ENCODE results near the gene SHOC2. TPM values are rescaled to one million over a fixed set of nuclear protein-coding genes. Genes with fewer than 3 reads are reported as not detected.

Gene SHOC2
- total and polyA plus RNA-seq, 2 experiments from 2014 or later, result 23.3 to 33.3 TPM

GRCh38 chr10:110880012-110880411 lies 39.4 kb upstream of the SHOC2 start:
- no peaks in the 10 kb centered on the region for H3K36me3 ChIP-seq (ENCODE audit: insufficient read depth)
- Mint-ChIP-seq H3K4me1 (no peaks in the 10 kb centered on the region), H3K27ac (no peak overlapping the region), H3K4me3 (no peak overlapping the region), H3K36me3 (ENCODE audit: low read depth) (peaks cover 5% of the 10 kb centered on the region; the same call in 1 of the 3 replicates), H3K9me3 (no peaks in the 10 kb centered on the region), H3K27me3 (ENCODE audit: insufficient read depth, low read depth, poor library complexity) (no peaks in the 10 kb centered on the region)
- no peak overlapping the region for H3K4me2 ChIP-seq
- no peaks in the 10 kb centered on the region for H3K9me2 ChIP-seq (ENCODE audit: insufficient read depth)
- no peak overlapping the region for H3K27ac ChIP-seq (ENCODE audit: low read depth)
- no peak for ATAC-seq
- H3K4me1 ChIP-seq (ENCODE audit: insufficient read depth), result no peaks in the 10 kb centered on the region
- no peaks in the 10 kb centered on the region for H4K20me1 ChIP-seq (replicated peaks; ENCODE audit: insufficient read depth)
- H3F3A ChIP-seq (replicated peaks; ENCODE audit: low read depth), result no peaks in the 10 kb centered on the region
- no peak for DNase-seq (ENCODE audit: low spot score)
- H3K4me3 ChIP-seq, result no peak overlapping the region
- no peaks in the 10 kb centered on the region for H3K79me2 ChIP-seq (replicated peaks; ENCODE audit: insufficient read depth)
- H2AFZ ChIP-seq, result no peak overlapping the region
- no peaks in the 10 kb centered on the region for H3K27me3 ChIP-seq (ENCODE audit: insufficient read depth)
- TF ChIP-seq ETS1 (IDR thresholded peaks at IDR 0.05) (no peak), POLR2AphosphoS5 (IDR thresholded peaks at IDR 0.05; ENCODE audit: low read depth) (no peak), JUNB (IDR thresholded peaks at IDR 0.05; ENCODE audit: unreplicated experiment) (no peak), EZH2phosphoT487 (IDR thresholded peaks at IDR 0.05; ENCODE audit: unreplicated experiment) (no peak), ZNF114 (CRISPR knock-in tag; IDR thresholded peaks at IDR 0.05) (no peak), CTCF (conservative IDR thresholded peaks at IDR 0.05; ENCODE audit: low read depth in 2 of 2) (no peak), CREB1 (CRISPR knock-in tag; IDR thresholded peaks at IDR 0.05; ENCODE audit: low read depth) (no peak)
- TF ChIP-seq, protein P1, sequence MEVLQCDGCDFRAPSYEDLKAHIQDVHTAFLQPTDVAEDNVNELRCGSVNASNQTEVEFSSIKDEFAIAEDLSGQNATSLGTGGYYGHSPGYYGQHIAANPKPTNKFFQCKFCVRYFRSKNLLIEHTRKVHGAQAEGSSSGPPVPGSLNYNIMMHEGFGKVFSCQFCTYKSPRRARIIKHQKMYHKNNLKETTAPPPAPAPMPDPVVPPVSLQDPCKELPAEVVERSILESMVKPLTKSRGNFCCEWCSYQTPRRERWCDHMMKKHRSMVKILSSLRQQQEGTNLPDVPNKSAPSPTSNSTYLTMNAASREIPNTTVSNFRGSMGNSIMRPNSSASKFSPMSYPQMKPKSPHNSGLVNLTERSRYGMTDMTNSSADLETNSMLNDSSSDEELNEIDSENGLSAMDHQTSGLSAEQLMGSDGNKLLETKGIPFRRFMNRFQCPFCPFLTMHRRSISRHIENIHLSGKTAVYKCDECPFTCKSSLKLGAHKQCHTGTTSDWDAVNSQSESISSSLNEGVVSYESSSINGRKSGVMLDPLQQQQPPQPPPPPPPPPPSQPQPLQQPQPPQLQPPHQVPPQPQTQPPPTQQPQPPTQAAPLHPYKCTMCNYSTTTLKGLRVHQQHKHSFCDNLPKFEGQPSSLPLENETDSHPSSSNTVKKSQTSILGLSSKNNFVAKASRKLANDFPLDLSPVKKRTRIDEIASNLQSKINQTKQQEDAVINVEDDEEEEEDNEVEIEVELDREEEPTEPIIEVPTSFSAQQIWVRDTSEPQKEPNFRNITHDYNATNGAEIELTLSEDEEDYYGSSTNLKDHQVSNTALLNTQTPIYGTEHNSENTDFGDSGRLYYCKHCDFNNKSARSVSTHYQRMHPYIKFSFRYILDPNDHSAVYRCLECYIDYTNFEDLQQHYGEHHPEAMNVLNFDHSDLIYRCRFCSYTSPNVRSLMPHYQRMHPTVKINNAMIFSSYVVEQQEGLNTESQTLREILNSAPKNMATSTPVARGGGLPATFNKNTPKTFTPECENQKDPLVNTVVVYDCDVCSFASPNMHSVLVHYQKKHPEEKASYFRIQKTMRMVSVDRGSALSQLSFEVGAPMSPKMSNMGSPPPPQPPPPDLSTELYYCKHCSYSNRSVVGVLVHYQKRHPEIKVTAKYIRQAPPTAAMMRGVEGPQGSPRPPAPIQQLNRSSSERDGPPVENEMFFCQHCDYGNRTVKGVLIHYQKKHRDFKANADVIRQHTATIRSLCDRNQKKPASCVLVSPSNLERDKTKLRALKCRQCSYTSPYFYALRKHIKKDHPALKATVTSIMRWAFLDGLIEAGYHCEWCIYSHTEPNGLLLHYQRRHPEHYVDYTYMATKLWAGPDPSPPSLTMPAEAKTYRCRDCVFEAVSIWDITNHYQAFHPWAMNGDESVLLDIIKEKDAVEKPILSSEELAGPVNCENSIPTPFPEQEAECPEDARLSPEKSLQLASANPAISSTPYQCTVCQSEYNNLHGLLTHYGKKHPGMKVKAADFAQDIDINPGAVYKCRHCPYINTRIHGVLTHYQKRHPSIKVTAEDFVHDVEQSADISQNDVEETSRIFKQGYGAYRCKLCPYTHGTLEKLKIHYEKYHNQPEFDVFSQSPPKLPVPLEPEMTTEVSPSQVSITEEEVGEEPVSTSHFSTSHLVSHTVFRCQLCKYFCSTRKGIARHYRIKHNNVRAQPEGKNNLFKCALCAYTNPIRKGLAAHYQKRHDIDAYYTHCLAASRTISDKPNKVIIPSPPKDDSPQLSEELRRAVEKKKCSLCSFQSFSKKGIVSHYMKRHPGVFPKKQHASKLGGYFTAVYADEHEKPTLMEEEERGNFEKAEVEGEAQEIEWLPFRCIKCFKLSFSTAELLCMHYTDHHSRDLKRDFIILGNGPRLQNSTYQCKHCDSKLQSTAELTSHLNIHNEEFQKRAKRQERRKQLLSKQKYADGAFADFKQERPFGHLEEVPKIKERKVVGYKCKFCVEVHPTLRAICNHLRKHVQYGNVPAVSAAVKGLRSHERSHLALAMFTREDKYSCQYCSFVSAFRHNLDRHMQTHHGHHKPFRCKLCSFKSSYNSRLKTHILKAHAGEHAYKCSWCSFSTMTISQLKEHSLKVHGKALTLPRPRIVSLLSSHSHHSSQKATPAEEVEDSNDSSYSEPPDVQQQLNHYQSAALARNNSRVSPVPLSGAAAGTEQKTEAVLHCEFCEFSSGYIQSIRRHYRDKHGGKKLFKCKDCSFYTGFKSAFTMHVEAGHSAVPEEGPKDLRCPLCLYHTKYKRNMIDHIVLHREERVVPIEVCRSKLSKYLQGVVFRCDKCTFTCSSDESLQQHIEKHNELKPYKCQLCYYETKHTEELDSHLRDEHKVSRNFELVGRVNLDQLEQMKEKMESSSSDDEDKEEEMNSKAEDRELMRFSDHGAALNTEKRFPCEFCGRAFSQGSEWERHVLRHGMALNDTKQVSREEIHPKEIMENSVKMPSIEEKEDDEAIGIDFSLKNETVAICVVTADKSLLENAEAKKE (CRISPR knock-in tag; IDR thresholded peaks at IDR 0.05), result no peak
- TF ChIP-seq, protein P2, sequence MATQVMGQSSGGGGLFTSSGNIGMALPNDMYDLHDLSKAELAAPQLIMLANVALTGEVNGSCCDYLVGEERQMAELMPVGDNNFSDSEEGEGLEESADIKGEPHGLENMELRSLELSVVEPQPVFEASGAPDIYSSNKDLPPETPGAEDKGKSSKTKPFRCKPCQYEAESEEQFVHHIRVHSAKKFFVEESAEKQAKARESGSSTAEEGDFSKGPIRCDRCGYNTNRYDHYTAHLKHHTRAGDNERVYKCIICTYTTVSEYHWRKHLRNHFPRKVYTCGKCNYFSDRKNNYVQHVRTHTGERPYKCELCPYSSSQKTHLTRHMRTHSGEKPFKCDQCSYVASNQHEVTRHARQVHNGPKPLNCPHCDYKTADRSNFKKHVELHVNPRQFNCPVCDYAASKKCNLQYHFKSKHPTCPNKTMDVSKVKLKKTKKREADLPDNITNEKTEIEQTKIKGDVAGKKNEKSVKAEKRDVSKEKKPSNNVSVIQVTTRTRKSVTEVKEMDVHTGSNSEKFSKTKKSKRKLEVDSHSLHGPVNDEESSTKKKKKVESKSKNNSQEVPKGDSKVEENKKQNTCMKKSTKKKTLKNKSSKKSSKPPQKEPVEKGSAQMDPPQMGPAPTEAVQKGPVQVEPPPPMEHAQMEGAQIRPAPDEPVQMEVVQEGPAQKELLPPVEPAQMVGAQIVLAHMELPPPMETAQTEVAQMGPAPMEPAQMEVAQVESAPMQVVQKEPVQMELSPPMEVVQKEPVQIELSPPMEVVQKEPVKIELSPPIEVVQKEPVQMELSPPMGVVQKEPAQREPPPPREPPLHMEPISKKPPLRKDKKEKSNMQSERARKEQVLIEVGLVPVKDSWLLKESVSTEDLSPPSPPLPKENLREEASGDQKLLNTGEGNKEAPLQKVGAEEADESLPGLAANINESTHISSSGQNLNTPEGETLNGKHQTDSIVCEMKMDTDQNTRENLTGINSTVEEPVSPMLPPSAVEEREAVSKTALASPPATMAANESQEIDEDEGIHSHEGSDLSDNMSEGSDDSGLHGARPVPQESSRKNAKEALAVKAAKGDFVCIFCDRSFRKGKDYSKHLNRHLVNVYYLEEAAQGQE (IDR thresholded peaks at IDR 0.05; ENCODE audit: unreplicated experiment), result no peak
